HG02678 (cell line): ENCODE measurements around the gene KRT73.

Experiments used
- ATAC-seq: cut with Tn5 transposase; IDR thresholded peaks from one replicate; pipeline ENCODE4 v1.9.1; 2021; ENCODE audit warnings: mild to moderate bottlenecking, moderate library complexity; ENCODE audit not compliant: unreplicated experiment

Gene KRT73

GRCh38 chr12:52618216-52618615 is at the start of gene KRT73:
Gene KRT73, minus strand, starts transcription at chr12:52618559. Its CDS starts 35 bp downstream, at chr12:52618524.
- no peak for ATAC-seq

- ATAC-seq = no peak
These were observed 49.6 kb upstream of the KRT73 start for GRCh38 chr12:52667931-52668330.

GRCh38 chr12:52667509-52667908 is 49.1 kb upstream of the KRT73 start:
- ATAC-seq = no peak

GRCh38 chr12:52666471-52666870 is 48.1 kb upstream of the KRT73 start:
- no peak for ATAC-seq

GRCh38 chr12:52663420-52663819 is 45.1 kb upstream of the KRT73 start:
- no peak for ATAC-seq

GRCh38 chr12:52662918-52663229 is 44.5 kb upstream of the KRT73 start:
- no peak for ATAC-seq

GRCh38 chr12:52662093-52662917 is 43.9 kb upstream of the KRT73 start:
- ATAC-seq = no peak

- no peak for ATAC-seq
These were observed 43.3 kb upstream of the KRT73 start for GRCh38 chr12:52661668-52662067.

- no peak for ATAC-seq
These were observed 42.7 kb upstream of the KRT73 start for GRCh38 chr12:52660934-52661499.

- ATAC-seq = no peak
These were observed 41.6 kb upstream of the KRT73 start for GRCh38 chr12:52659951-52660350.

GRCh38 chr12:52659395-52659794 is 41.0 kb upstream of the KRT73 start:
- ATAC-seq = no peak

GRCh38 chr12:52658196-52658595 is 39.8 kb upstream of the KRT73 start:
- no peak for ATAC-seq

GRCh38 chr12:52657250-52657902 is 39.0 kb upstream of the KRT73 start:
- no peak for ATAC-seq

GRCh38 chr12:52656616-52657015 is 38.3 kb upstream of the KRT73 start:
- no peak for ATAC-seq

- ATAC-seq = no peak
These were observed 37.4 kb upstream of the KRT73 start for GRCh38 chr12:52655720-52656124.

- ATAC-seq = no peak
These were observed 36.9 kb upstream of the KRT73 start for GRCh38 chr12:52655251-52655650.

- no peak for ATAC-seq
These were observed 33.4 kb upstream of the KRT73 start, which contains the start of gene KRT2 for GRCh38 chr12:52651726-52652261. Gene KRT2, minus strand, starts transcription at chr12:52652211. Its CDS starts 69 bp downstream, at chr12:52652142.

GRCh38 chr12:52650520-52651081 is 32.2 kb upstream of the KRT73 start:
- no peak for ATAC-seq

- ATAC-seq = no peak
These were observed 30.7 kb upstream of the KRT73 start for GRCh38 chr12:52649066-52649465.

GRCh38 chr12:52648012-52648550 is 29.7 kb upstream of the KRT73 start:
- ATAC-seq = no peak

- ATAC-seq = no peak
These were observed 29.2 kb upstream of the KRT73 start for GRCh38 chr12:52647601-52648000.
